Forelimb muscle (tissue), 1 donor: ENCODE data around the gene SLC6A12. TPM values are rescaled to one million over a fixed set of nuclear protein-coding genes. Genes with fewer than 3 reads are reported as not detected.

Source experiments
- polyA plus RNA-seq: library from polyadenylated mRNA; unstranded; fragments of 120-200 nt; gene quantifications from one replicate; pipeline ENCODE4 v1.2.1, GENCODE V29; 2013; ENCODE audit not compliant: insufficient read length

Gene SLC6A12
- polyA plus RNA-seq, 1 donor: 0.90 TPM

Other genes starting within 250 kb of the SLC6A12 start
- 2.9 TPM for gene IQSEC3, start 147.4 kb downstream of the SLC6A12 start, polyA plus RNA-seq
- 3.1 TPM for gene SLC6A13, start 48.7 kb upstream of the SLC6A12 start, polyA plus RNA-seq
- 20.7 TPM for gene KDM5A, start 175.2 kb upstream of the SLC6A12 start, polyA plus RNA-seq
- 9.7 TPM for gene CCDC77, start 187.5 kb upstream of the SLC6A12 start, polyA plus RNA-seq
- gene B4GALNT3, start 245.8 kb upstream of the SLC6A12 start, polyA plus RNA-seq: 13.8 TPM